NT2/D1 (cell line): Measurements from ENCODE around the gene RASGRP1.

Experiments
- SUZ12 ChIP-seq: IDR thresholded peaks from 2 replicates; pipeline ENCODE4 v1.6.1; 2011; ENCODE audit not compliant: insufficient read length, insufficient read depth; ENCODE audit errors: extremely low read depth
- YY1 ChIP-seq: IDR thresholded peaks from 2 replicates; pipeline ENCODE4 v1.6.1; 2011; ENCODE audit not compliant: insufficient read length, insufficient read depth
- ZNF274 ChIP-seq: IDR thresholded peaks from 2 replicates; pipeline ENCODE4 v1.6.1; 2011; ENCODE audit warnings: mild to moderate bottlenecking, low read depth, low read length

- no peak for TF ChIP-seq YY1
- no peak for TF ChIP-seq ZNF274
- TF ChIP-seq SUZ12, result no peak
Measured at GRCh38 chr15:38528294-38528693, 36.3 kb downstream of the RASGRP1 start.
